Measurements from ENCODE around the gene SLC2A13.
"Not testable (repeated sequence)": the region's sequence is repeated elsewhere in the genome, so short reads cannot be mapped to it uniquely, and the experiment has no call there.

SLC2A13 gene

GRCh38 chr12:40104461-40105264 is 1.2 kb downstream of the SLC2A13 start:
- DNase-seq: no peak

DNA sequence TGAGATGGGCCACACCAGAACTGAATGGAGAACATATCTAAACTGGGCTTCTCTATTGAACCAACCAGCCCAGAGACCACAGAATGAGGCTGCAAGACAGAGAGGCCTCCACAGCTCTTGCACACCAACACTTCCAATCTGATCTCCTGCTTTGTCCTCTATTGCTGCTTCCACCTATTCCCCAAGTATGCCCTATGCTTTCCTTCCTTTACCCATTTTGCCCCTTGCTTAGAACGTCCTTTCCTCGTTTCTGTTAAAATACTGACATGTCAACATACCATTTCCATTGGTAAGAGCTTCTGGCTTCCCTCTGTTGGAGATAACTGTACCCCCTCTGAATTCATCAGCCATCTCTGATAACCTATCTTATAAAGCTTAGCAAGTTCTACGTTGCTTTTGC is 2.8 kb downstream of the SLC2A13 start:
- DNase-seq: no peak

DNA sequence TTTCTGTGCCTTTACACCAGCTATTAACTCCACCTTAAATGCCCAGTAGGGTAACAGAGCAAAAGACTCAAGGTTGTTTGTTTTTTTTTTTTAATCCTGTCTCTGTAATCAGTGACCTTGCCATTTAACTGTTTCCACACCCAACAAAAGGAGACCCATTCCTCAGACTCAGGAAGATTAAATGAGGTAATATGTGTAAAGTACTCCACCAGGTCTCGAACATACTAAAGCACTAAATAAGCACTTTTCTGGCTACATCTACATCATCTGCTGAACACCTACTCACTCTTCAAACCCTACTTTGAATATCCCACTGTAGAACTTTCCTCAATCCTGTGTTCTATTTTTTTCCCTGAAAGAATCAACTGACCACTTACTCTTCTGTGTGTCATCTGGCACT is 4.1 kb downstream of the SLC2A13 start:
- DNase-seq: no peak

- DNase-seq: no peak
These were observed 6.4 kb downstream of the SLC2A13 start for GRCh38 chr12:40099423-40099853.

GRCh38 chr12:40098406-40099145 is 7.3 kb downstream of the SLC2A13 start:
- no peak for DNase-seq

GRCh38 chr12:40093512-40093911 is 12.4 kb downstream of the SLC2A13 start:
- DNase-seq: no peak

DNA sequence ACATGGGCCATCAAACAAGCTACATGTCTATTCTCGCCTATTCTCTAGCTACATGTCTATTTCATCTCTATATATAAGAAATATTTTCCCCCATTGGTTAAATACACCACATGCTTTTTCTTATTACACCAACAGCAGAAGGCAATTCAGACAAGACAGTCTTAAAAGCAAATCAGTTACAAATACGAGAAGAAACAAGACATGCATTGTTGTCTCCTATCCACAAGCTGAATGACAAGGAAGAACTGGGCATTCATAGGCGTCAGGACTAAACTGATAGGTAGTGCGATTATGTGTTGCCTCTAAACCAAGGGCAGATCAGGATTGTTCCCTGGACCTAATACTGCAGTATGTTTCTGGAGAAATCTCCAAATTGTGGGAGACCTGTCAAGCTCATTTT is 19.4 kb downstream of the SLC2A13 start:
- no peak for DNase-seq

DNA sequence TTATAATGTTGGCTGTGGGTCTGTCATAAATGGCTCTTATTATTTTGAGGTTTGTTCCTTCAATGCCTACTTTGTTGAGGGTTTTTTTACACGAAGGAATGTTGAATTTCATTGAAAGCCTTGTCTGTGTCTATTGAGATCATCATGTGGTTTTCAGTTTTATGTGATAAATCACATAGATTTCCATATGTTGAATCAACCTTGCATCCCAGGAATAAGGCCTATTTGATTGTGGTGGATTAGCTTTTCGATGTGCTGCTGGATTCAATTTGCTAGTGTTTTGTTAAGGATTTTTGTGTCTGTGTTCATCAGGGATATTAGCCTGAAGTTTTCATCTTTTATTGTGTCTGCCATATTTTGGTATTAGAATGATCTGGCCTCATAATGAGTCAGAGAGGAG is 27.6 kb downstream of the SLC2A13 start:
- DNase-seq: no peak

DNA sequence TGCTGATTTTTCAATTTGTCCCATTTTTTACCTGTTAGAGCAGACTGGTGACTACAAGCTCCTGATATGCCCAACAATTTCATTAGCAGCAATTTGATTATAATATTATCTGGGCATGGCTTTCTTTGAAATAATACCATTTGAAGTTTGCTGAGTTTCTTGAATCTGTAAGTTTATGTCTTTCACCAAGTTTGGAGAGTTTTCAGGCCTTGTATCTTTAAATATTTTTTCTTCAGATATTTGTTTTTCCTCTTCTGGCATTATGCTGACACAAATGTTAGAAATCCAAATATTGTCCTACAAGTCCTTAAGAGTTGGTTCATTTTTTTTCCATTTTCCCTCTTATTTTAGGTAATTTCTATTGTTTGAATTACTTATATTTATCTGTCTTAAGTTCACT is 30.4 kb downstream of the SLC2A13 start:
- no peak for DNase-seq

- no peak for DNase-seq
These were observed 37.5 kb downstream of the SLC2A13 start for GRCh38 chr12:40068416-40068815.

GRCh38 chr12:40065636-40066035 is 40.2 kb downstream of the SLC2A13 start:
- no peak for DNase-seq

- no peak for DNase-seq
These were observed 42.5 kb downstream of the SLC2A13 start for GRCh38 chr12:40063414-40063813.

- no peak for DNase-seq
These were observed 47.1 kb downstream of the SLC2A13 start for GRCh38 chr12:40058721-40059190.

DNA sequence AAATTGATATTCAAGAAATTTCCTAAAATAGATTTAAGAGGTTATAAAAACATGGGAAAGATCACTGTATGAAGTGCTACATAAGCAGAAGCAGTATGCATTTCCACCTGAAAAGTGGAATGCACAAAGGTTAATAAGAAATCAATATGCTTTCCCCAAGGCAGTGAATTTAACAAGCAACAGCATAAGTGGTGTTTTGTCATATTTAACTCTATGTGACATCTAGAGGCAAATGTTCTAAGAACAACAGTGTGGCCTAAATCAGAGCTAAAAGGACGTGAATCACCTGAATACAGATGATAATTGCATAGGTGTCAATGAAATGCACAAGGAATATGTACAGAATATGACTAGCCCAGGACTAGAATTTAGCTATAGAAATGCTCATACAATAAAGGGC is 49.5 kb downstream of the SLC2A13 start:
- no peak for DNase-seq

DNA sequence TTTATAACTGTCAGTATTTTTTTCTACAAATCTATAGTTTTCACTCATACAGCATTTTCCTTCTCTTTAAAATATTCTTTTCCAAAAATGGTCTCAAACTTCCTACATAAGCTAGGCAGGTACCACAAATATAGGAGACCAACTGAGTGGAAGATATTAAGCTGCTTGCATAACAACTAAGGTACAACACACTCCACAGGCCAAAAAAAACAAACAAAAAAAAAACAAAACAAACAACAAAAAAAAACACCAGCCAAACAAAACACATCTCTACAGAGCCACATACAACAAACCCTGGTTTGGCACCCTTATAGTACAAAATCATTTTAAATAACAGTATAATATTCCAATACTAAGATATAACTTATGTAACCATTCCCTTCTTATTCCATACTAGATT is 50.1 kb downstream of the SLC2A13 start:
- no peak for DNase-seq

- DNase-seq: no peak
These were observed 50.7 kb downstream of the SLC2A13 start for GRCh38 chr12:40055228-40055579.

GRCh38 chr12:40054555-40055227 is 51.2 kb downstream of the SLC2A13 start:
- DNase-seq: no peak

GRCh38 chr12:40049268-40049667 is 56.6 kb downstream of the SLC2A13 start:
- no peak for DNase-seq

DNA sequence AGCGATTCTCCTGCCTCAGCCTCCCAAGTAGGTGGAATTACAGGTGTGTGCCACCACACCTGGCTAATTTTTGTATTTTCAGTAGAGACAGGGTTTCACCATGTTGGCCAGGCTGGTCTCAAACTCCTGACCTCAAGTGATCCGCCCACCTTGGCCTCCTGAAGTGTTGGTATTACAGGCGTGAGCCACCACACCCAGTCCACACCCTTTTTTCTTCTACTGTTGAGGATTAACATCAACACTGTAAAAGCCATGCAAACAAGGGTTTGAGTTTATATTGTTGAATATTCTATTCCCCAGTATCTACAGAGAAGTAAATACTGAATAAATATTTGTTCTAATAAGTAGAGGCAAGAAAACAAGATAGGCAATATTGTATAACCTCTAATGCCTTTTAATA is 58.9 kb downstream of the SLC2A13 start:
- not testable (repeated sequence) for DNase-seq

DNA sequence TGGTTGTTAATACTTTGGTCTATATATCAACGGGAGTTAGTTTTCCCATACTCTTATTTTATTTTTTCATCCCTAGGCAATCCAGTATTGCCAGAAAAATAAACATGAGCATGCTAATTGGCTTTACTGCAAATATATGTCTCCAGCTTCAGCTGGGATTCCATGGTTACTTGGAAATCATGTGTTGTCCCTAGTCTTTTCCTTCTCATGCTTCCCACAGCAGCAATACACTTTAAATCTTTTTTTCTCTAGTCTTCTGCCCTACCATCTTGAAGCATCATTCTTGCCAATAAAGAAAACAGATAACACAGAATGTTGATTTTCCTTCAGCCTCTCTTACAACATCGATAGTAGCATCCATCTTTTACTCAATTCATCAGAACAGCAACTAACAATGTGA is 60.2 kb downstream of the SLC2A13 start:
- no peak for DNase-seq

DNA sequence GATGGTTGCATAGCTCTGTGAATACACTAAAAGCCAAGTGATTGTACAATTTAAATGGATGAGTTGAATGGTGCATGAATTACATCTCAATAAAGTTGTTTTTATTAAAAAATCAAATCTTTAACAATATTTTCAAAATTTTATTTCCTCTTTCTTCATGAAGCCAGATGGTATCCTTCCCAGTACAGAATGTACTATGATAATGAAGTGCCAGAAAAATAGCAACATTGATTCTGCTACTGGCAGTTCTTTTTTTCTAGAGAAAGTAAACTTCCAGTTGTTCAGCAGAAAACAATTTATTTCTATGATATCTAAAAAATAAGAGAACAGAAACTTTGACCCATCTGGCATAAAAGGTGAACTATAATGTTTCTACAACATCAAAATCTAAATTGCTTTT is 61.5 kb downstream of the SLC2A13 start:
- DNase-seq: no peak

DNA sequence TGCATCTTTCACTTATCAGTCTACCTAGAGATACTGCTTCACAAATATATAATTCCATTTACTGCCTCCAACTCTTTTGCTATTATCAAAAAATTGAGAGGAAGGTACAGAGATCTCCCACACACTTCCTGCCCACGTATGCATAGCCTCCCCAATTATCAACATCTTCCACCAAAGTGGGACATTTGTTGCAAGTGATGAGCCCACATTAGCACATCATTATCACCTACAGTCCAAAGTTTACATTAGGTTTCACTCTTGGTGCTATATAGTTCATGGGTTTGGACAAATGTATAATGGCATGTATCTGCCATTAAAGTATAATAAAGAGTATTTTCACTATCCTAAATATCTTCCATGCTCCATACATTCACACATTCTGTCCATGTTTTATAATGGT is 66.3 kb downstream of the SLC2A13 start:
- no peak for DNase-seq

DNA sequence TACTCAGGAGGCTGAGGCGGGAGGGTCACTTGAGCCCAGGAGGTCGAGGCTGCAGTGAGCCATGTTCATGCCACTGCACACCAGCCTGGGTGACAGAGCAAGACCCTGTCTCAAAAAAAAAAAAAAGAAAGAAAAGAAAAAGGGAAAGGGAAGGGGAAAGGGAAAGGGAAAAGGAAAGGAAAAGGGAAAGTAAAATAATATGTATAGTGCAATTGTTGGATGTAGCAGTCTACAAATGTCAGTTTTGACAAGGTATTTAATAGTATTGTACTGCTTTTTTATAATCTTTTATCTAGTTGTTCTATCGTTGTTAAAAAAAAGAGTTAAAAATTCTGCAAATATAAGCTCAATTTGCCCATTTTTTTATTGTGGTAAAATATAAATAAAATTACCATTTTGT is 67.3 kb downstream of the SLC2A13 start:
- DNase-seq: no peak

DNA sequence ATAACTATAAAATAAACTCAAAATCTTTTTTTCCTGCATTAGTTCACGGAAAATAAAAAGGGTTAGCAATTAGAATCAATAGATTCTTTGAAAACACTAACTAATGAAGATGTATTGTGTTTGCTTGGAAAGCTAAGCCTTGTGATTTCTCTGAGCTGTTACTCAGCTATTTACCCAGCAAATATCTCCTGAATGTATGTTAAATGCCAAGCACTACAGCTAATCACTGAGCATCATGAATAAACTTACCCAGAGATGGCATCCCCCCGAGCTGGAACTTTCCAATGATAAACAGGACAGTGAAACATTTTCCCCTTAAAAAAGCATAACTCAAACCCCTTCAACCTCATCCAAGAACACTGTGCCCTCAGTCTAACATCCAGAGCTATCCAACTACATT is 71.2 kb downstream of the SLC2A13 start:
- no peak for DNase-seq
